Measurements from ENCODE around the gene ZMYND15. TPM values are rescaled to one million over a fixed set of nuclear protein-coding genes. Genes with fewer than 3 reads are reported as not detected.
A peak's percentile ranks its signal among the peaks of the same experiment; 100 is the strongest.

ZMYND15 gene
- total and polyA plus RNA-seq, 2 of the 13 experiments (the other 11 are each of a cell fraction or from before 2014, with no cell fraction given), result 0.24 to 2.7 TPM

- TF ChIP-seq ZNF616 (CRISPR knock-in tag; IDR thresholded peaks at IDR 0.05; ENCODE audit: low read depth) (no peak; the same call in 1 of the 2 replicates), ZBTB25 (CRISPR knock-in tag; IDR thresholded peaks at IDR 0.05) (no peak), POLR2G (IDR thresholded peaks at IDR 0.05; ENCODE audit: low read depth, low read length) (peak; percentile 57), ZFP41 (CRISPR knock-in tag; IDR thresholded peaks at IDR 0.05; ENCODE audit: borderline replicate concordance) (no peak), ZNF552 (CRISPR knock-in tag; IDR thresholded peaks at IDR 0.05; ENCODE audit: borderline replicate concordance) (no peak), RFX5 (IDR thresholded peaks at IDR 0.05; ENCODE audit: low read depth, low read length) (no peak), KDM1A (CRISPR knock-in tag; IDR thresholded peaks at IDR 0.05) (peak; percentile 23; the same call in 1 of the 2 replicates), ZNF746 (CRISPR knock-in tag; IDR thresholded peaks at IDR 0.05) (no peak; the same call in 1 of the 2 replicates), ZNF703 (CRISPR knock-in tag; IDR thresholded peaks at IDR 0.05; ENCODE audit: borderline replicate concordance) (no peak), CBX1 (IDR thresholded peaks at IDR 0.05; ENCODE audit: low read depth) (no peak), KDM6A (CRISPR knock-in tag; IDR thresholded peaks at IDR 0.05; ENCODE audit: low read depth) (no peak), NCOA2 (CRISPR knock-in tag; IDR thresholded peaks at IDR 0.05) (no peak), HNRNPH1 (optimal IDR thresholded peaks at IDR 0.05; ENCODE audit: low read depth, low read length) (no peak), ELF3 (CRISPR knock-in tag; IDR thresholded peaks at IDR 0.05) (no peak), ZNF550 (CRISPR knock-in tag; IDR thresholded peaks at IDR 0.05; ENCODE audit: borderline replicate concordance) (no peak), ZNF180 (CRISPR knock-in tag; IDR thresholded peaks at IDR 0.05; ENCODE audit: borderline replicate concordance, low read depth) (no peak), PRMT3 (CRISPR knock-in tag; IDR thresholded peaks at IDR 0.05; ENCODE audit: borderline replicate concordance, low read depth) (no peak), REXO4 (CRISPR knock-in tag; IDR thresholded peaks at IDR 0.05; ENCODE audit: borderline replicate concordance) (no peak), RXRA (CRISPR knock-in tag; IDR thresholded peaks at IDR 0.05) (0 out of 2 replicates have a peak, but pooled peaks have one; percentile 6), HIVEP1 (CRISPR knock-in tag; IDR thresholded peaks at IDR 0.05) (peak; percentile 55; the same call in 1 of the 2 replicates), SUZ12 (IDR thresholded peaks at IDR 0.05; ENCODE audit: low read depth, low read length) (no peak), ZFP37 (CRISPR knock-in tag; IDR thresholded peaks at IDR 0.05; ENCODE audit: borderline replicate concordance) (no peak), EED (CRISPR knock-in tag; IDR thresholded peaks at IDR 0.05) (no peak), NBN (conservative IDR thresholded peaks at IDR 0.05) (no peak), ZMYM4 (CRISPR knock-in tag; IDR thresholded peaks at IDR 0.05) (peak; percentile 74)
- TF ChIP-seq, protein P1, sequence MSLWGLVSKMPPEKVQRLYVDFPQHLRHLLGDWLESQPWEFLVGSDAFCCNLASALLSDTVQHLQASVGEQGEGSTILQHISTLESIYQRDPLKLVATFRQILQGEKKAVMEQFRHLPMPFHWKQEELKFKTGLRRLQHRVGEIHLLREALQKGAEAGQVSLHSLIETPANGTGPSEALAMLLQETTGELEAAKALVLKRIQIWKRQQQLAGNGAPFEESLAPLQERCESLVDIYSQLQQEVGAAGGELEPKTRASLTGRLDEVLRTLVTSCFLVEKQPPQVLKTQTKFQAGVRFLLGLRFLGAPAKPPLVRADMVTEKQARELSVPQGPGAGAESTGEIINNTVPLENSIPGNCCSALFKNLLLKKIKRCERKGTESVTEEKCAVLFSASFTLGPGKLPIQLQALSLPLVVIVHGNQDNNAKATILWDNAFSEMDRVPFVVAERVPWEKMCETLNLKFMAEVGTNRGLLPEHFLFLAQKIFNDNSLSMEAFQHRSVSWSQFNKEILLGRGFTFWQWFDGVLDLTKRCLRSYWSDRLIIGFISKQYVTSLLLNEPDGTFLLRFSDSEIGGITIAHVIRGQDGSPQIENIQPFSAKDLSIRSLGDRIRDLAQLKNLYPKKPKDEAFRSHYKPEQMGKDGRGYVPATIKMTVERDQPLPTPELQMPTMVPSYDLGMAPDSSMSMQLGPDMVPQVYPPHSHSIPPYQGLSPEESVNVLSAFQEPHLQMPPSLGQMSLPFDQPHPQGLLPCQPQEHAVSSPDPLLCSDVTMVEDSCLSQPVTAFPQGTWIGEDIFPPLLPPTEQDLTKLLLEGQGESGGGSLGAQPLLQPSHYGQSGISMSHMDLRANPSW (CRISPR knock-in tag; IDR thresholded peaks at IDR 0.05; ENCODE audit: borderline replicate concordance), result peak; percentile 40; the same call in 1 of the 2 replicates
- TF ChIP-seq, protein P2, sequence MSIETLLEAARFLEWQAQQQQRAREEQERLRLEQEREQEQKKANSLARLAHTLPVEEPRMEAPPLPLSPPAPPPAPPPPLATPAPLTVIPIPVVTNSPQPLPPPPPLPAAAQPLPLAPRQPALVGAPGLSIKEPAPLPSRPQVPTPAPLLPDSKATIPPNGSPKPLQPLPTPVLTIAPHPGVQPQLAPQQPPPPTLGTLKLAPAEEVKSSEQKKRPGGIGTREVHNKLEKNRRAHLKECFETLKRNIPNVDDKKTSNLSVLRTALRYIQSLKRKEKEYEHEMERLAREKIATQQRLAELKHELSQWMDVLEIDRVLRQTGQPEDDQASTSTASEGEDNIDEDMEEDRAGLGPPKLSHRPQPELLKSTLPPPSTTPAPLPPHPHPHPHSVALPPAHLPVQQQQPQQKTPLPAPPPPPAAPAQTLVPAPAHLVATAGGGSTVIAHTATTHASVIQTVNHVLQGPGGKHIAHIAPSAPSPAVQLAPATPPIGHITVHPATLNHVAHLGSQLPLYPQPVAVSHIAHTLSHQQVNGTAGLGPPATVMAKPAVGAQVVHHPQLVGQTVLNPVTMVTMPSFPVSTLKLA (IDR thresholded peaks at IDR 0.05), result peak; percentile 50
These were observed 29.6 kb upstream of the ZMYND15 start, which contains the start of gene ARRB2 (continued) for GRCh38 chr17:4709794-4710692.
